Myocyte (in vitro differentiated cells): Measurements from ENCODE around the gene DSCAM. TPM values are rescaled to one million over a fixed set of nuclear protein-coding genes. Genes with fewer than 3 reads are reported as not detected.
"Not testable (repeated sequence)": the region's sequence is repeated elsewhere in the genome, so short reads cannot be mapped to it uniquely, and the experiment has no call there.

ENCODE experiments used
- DNase-seq: peaks from one replicate; pipeline ENCODE4 v3.0.0-alpha.2; 2012; ENCODE audit warnings: low read depth
- polyA plus RNA-seq: library from polyadenylated mRNA; unstranded; fragments of >200 nt; gene quantifications from one replicate; pipeline ENCODE4 v1.2.1, GENCODE V29; 2012; ENCODE audit warnings: missing spikeins
- total RNA-seq: library from RNA; depleted of rRNA; stranded (reverse); fragments of >200 nt; gene quantifications from 2 replicates; pipeline ENCODE4 v1.2.3, GENCODE V29; 2014

Gene DSCAM, protein sequence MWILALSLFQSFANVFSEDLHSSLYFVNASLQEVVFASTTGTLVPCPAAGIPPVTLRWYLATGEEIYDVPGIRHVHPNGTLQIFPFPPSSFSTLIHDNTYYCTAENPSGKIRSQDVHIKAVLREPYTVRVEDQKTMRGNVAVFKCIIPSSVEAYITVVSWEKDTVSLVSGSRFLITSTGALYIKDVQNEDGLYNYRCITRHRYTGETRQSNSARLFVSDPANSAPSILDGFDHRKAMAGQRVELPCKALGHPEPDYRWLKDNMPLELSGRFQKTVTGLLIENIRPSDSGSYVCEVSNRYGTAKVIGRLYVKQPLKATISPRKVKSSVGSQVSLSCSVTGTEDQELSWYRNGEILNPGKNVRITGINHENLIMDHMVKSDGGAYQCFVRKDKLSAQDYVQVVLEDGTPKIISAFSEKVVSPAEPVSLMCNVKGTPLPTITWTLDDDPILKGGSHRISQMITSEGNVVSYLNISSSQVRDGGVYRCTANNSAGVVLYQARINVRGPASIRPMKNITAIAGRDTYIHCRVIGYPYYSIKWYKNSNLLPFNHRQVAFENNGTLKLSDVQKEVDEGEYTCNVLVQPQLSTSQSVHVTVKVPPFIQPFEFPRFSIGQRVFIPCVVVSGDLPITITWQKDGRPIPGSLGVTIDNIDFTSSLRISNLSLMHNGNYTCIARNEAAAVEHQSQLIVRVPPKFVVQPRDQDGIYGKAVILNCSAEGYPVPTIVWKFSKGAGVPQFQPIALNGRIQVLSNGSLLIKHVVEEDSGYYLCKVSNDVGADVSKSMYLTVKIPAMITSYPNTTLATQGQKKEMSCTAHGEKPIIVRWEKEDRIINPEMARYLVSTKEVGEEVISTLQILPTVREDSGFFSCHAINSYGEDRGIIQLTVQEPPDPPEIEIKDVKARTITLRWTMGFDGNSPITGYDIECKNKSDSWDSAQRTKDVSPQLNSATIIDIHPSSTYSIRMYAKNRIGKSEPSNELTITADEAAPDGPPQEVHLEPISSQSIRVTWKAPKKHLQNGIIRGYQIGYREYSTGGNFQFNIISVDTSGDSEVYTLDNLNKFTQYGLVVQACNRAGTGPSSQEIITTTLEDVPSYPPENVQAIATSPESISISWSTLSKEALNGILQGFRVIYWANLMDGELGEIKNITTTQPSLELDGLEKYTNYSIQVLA (N-terminal part only)
- total RNA-seq: 0.05 TPM in 1 of 2 replicates, not detected in the other
- not detected for polyA plus RNA-seq

DNA sequence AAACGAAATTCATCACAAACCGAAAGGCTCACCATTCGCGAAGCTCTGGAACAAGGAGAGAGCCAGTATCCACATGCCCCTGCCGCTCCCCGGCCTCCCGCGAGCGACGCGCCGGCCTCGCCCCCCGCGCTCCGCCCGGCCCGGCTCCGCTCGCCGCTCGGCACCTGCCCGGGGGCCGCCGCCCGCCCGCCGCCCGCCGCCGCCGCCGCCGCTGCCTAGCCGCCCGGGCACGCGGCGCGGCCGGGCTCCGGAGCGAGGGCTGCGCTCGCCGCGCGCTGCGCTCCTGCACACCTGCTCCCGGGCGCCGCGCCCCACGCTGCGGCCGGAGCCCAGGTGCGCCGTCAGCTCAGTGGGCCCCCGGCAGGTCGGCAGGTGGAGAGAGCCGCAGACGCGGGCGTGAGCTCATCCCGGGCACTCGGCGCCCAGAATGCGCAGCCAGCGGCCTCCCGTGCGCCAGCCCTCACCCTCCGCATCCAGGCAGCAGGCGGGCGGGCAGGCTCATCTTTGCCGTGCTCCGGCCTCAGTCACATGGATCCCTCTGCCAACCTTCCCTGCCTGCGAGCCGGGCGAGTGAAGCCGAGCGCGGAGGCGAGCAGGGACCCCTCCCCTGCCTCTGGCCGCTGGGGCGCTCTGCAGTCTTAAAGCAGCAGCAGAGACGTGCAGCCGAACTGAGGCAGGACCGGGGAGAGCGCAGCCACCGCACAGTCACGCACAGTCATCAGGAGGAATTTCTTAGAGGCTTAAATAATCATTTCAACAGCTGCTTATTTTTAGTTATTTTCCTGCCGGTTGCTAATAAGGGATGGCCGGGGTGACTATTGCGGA is at the start of gene DSCAM:
DSCAM (minus strand) TSS at position 572 of the 825 bp plus-strand sequence; CDS start at position 75, 497 bp downstream.
- no peak for DNase-seq

DNA sequence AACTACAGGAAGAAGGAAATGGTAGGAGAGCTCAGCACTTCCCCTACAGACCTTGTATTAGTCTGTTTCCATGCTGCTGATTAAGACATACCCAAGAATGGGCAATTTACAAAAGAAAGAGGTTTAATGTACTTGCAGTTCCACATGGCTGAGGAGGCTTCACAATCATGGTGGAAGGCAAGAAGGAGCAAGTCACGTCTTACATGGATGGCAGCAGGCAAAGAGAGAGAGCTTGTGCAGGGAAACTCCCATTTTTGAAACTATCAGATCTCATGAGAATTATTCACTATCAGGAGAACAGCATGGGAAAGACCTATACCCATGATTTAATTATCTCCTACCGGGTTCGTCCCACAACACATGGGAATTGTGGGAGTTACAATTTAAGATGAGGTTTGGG is 48.7 kb upstream of the DSCAM start:
- DNase-seq: not testable (repeated sequence)

DNA sequence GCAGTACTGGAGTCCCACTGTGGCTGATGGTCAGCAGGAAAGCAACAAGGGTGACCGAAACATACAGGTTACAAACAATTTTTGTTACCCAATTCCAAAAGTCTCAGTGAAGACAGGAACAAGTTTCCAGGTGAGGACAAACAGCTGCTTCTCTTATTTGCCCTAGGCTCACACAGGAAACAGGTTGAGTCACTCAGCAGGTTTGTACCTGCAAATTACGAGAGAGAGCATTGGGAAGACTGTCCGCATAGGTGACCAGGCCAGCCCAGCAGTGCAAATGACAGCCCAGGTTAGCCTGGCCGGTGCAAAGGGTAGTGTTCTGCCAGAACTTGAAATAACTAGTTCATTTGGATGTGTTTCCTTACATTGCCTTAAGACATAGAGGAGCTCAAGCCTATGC is 40.0 kb upstream of the DSCAM start:
- DNase-seq: no peak

DNA sequence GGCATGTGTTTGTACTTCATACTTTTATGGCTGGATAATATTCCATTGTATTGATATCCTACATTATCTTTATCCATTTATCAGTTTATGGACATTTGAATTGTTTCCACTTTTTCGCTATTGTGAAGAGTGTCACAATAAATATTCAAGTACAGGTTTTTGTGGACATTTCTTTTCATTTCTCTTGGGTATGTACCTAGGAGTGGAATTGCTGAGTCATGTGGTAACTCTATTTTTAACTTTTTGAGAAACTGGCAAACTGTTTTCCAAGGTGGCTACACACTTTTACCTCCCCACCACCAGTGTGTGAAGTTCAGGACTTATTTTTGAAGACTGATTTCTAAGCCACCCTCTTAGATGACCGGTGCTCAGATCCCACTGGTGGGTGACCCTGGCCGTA is 39.0 kb upstream of the DSCAM start:
- no peak for DNase-seq

DNA sequence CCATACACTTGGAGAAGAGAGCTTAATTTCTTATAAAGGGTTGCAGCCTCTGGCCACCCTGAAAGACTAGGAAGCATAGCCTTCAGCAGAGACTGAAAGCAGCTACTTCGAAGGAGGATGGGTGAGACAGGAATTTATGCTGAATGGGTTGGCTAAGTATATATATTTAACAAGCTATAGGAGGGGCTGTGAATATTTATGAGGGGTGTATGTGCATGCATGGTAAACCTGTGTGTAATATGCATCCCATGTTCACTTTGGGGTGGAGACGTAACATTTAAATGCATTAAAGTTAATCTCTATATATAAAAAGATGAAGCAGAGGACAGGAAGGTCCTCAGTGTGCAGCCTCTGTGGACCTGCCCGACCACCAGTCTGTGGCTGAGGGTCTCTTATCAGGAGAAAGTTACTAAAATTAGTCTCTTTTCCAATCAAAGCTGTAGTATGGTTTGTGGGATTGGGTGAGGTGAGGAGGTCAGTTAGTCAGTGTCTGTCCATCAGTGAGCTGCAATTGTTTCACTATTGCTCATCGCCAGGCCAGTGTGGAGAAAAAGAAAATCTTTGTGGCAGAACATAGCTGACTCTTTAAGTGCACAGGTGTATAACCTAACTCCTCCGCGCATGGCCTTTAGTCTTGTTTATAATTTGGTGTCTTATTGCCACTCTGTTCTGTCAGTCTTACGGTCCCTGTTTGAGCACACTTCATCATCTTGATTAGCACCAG is 35.4 kb upstream of the DSCAM start:
- DNase-seq: no peak

DNA sequence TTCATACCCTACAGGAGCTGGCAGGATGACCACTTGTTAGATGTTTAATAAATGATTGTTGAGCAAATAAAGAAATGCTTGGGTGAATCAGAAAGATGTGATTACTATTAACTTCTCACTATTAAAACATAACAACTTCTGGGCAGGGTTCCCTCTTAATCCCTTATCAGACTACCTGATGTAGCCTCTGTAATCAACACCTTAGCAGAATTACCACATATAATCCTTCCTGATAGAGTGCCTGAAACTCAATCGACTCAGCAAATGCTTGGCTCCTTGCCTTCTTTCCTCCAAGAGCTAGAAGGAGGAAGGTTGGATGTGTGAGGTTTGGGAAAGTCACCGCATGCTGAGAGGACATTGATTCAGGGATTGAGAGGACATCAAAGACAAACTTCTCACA is 34.8 kb upstream of the DSCAM start:
- no peak for DNase-seq

DNA sequence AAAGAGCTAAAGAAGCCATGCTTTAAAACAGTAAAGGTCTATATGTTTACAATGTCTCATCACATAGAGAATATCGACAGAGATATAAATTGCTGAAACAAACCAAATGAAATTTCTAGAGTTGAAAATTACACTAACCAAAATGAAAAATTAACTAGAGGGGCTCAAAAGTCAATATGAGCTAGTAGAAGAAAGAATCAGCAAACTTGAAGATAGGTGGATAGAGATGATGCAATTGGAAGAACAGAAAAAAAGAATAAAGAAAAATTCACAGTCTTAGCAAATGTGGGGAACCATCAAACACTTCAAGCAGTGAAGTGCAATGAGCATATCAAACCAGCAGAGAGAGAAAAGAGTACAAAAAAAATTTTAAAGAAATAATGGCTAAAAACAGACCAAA is 24.1 kb upstream of the DSCAM start:
- no peak for DNase-seq

DNA sequence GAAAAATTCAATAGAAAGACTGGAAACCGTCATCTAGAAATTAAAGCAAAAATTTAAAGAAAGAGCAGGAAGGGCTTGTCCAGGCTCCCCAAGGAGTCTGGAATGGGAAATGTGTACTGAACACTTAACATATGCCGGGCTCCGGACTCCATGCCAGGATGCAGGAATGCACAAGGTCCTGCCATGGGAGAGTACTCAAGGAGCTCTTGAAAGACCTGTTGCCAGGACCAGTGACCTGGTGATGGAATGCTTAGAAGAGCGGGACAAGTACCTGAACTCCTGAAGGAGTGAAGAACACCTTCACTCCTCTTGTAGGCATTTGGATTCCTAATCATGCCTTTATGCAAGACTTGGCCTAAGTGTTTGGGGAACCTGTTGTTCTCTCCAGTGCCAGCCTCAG is 16.9 kb upstream of the DSCAM start:
- DNase-seq: no peak

DNA sequence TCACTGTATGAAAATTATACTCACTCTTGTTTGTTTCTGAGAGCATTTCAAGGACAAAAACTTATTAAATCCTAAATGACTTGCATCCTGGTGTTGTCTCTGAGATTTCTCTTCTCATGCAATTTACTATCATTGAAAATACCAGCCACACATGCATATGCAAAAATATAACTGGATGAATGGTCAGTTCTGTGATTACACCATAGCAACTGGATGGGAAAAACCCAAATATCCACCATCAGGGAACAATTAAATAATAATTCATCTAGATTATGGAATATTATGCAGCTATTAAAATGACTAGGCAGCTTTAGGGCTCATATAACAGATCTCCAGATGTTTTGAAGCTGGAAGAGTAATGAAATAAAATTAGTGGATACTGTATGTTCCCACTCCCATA is 11.6 kb upstream of the DSCAM start:
- no peak for DNase-seq

DNA sequence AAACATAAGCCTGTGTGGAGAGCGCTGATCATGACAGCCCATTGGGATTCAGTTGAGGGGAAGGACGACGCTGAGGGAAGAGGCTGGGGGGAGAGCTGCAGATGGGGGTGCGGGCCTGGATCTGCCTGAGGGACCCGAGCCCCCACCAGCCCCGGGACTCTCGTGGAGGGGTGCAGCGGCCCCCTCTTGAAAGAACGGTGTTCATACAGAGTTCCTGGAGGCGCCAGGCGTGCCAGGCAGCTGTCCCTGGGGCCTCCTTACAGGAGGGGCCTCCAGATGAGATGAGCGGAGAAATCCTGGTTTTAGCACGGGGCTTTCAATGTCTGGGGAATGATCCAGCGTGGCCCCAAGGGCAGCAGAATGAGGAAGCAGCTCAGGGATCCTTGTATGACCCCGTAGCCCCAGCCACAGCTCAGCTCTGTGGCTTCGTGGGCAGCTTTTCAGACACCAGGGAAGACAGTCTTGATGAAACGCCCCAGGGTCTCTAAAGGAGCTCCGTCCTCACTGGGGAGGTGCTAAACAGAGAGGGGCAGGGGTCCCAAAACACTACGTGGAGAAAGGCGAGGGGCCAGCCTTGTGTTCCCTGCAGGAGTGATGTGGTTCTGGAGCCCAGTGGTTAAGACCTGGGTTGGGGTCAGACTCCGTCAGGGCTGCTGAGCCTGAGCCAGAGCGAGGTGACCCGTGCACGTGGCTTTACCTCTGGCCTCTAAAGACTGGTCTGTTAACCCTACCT is 7.2 kb upstream of the DSCAM start:
- no peak for DNase-seq

DNA sequence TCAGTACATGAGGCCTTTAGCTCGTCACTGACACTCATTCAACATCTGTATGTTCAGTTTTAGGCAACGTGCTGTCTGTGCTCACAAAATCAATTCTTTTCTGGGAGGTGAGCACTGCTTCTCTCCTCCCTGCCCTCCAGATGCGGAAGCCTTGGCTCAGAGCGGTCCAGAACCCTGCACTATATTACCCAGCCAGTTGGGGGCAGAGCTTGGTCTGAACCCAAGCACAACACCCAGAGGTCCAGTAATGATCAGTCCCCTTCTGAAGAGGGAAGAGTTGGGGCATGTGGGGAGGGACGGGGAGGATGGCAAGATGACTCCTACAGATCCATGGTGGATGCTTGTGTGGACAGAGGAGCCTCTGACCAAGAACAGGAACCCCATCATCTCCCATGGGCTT is 5.6 kb upstream of the DSCAM start:
- DNase-seq: no peak

DNA sequence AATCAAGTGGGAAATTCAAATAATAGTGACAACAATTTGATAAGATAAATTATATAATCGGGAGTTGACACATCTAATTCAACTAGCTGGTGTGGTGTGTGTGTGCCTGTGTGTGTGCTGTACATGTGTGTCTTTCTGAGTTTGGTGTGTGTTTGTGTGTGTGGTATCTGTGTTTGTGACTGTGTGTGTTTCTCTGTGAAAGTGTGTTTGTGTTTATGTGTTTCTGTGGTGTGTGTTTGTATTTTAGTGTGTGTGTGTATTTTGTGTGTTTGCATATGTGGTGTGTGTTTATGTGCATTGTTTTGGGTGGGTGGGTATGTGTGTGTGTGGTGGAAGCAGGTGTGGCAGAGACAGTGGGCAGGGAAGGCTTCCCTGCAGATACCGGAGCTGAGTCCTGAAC is 4.8 kb upstream of the DSCAM start:
- DNase-seq: no peak

DNA sequence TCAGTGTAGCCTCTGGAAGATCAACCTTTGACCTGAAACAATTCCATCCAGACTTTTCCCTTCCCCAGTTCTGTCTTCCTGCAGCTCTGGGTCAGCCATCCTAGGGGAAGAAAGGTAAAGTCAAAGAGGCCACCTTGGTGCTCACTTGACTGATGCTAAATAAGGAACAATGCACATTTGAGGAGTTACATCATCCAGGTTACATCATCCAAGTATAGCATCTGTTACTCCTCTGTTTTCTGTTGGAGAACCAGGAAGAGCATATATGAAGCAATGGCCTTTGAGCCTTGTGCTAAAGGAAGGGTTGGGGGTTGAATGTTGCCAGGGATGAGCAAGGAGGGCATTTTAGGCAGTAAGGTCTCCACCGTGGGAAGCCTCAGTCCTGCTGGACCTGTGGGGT is 3.1 kb upstream of the DSCAM start:
- DNase-seq: no peak

DNA sequence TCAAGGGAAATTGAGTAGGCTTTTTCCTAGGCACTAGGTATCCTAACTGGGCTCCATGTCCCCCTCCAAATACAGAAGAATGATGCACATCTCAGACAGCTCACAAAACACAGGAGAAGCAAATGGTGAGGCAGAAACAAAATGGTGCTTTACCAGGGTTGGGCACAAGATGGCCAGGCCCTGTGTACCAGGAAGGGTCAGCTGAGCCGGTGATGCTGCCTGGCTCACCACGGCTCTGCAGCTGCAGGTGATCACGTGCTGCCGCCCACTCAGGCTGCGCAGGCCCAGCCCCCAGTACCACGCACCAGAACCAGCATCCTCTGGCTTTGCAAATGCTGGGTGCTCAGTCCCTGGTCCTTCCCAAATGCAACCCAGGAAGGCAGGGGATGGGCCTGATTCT is 993 bp upstream of the DSCAM start:
- DNase-seq: no peak

DNA sequence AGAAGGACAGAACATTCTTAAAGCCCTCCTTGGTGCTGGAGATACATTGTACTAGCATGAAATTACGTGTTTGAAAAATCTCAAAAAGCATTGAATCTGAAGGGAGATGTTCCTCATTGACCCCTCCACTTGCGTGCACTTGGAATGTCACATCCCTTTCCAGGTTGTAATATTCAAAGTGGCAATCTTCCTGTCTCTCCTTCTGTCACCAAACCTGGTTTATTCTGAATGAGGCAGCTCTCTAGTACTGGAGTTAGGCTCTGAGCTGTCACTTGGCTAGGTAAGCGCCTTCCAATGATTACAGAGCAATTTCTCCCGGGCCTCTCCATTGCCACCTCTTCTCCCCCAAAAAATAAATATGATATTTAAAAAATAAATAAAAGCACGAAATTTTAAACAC is 855 bp downstream of the DSCAM start:
- no peak for DNase-seq

DNA sequence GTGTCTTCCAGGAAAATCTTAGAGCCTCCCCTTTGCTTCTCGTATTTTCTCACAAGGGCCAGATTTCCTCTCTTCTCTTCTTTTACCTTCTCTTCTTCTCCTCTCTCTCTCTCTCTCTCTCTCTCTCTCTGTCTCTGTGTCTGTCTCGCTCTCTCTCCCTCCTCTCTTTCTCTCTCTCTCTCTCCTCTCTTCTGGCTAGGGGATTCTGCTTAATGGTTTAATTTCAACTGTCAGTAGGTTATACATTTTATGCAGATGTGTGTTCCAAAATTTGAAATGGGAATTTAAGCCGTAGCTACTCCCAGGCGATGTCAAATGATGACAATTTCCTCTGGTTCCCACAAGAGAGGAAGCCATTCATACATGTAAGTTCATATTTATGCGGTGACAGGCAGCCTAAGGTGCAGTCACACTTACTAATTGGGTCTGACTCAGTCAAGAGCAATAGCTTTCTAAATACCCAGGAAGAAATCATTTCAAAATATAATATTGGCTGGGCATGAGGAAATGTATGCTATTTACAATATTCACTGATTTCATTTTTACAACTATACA is 1.4 kb downstream of the DSCAM start:
- DNase-seq: no peak

DNA sequence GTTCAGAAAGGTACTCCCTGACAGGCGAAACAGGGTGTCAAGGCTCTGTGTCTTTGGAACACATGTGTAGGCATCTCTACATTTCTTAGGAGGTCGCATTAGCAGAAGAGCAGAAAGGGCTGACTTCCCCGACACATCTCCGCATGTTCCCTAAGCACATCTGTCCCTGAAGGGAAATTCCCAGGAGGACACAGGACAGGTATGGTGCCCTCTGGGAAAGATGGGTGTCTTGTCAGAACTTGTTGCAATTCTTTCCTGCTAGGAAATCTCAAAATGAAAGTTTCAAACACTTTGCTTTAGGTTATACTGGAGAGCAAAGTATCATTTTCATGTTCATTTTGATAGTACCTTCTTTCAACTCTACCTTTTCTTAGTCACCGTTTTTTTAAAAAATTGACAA is 2.0 kb downstream of the DSCAM start:
- DNase-seq: no peak

DNA sequence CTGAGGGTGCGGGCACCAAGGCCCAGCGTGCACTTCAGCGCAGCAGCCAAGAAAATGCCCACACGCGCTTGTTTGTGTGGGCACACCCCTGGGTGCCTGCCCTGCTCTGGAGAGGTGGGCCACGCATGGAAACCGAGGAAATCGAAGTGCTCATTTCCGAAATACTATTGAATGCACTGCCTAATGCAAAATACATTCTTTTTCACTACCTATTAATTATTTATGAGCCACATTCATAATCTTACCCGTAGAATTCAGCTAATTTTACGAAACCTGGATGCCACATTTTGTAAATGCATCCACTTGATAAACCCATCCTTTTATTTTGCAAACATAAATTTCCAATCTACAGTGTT is 4.8 kb downstream of the DSCAM start:
- DNase-seq: no peak

DNA sequence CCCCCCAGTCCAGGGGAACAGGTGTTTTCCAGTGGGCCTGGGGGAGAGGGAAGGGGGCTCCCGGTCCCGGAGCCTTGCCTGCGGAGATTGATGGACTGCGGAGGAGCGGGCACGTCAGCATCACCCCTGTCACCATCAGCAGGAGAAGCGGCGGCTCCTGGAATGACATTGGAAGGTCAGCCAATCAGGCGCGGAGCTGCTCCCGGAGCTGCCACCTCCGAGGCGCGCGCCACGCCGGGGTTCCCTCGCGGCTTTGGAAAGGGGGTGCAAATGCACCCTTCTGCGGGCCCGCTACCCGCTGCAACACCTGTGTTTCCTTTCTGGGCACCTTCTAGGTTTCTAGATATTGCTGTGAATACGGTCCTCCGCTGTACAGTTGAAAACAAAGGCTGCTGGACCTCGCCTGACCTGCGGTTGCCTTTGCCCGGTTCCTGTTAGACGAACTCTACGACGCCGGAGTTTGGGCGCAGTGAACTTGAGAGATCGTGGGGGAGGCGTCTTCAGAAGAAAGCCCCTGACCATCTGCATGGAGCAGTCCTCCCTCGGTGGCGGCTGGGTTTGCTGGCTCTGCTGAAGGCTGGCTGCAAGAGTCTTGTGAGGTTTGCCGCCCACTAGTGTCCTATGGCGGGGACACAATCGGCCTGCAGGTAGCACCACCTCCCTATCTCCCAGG is 5.3 kb downstream of the DSCAM start:
- DNase-seq: no peak
